A673 (cell line): Measurements from ENCODE around the gene ACACA. TPM values are rescaled to one million over a fixed set of nuclear protein-coding genes. Genes with fewer than 3 reads are reported as not detected.
"Not testable (repeated sequence)": the region's sequence is repeated elsewhere in the genome, so short reads cannot be mapped to it uniquely, and the experiment has no call there.

Experiments
- BruUV-seq: library from RNA; stranded (reverse); fragments of 400-500 nt; replicated peaks from 2 replicates; lab custom pipeline; 2021; lab: Mats Ljungman, UMichigan
- CTCF ChIA-PET: fragments of 300-600 bp; sonication (Branson Sonifier 250); formaldehyde crosslinking; loops from one replicate; lab custom pipeline; 2022; ENCODE audit warnings: antibody characterized with exemption; lab: Charles Lee
- POLR2A ChIA-PET: fragments of 300-600 bp; sonication (Branson Sonifier 250); formaldehyde crosslinking; loops from one replicate; lab custom pipeline; 2022; ENCODE audit warnings: antibody characterized with exemption; ENCODE audit not compliant: low non-redundant PET; lab: Charles Lee
- DNase-seq: peaks from one replicate; pipeline ENCODE4 v3.0.0-alpha.2; 2015; ENCODE audit warnings: low spot score
- H3K27ac ChIP-seq: fragments of 200-600 bp; sonication (generic); 2 replicates; pipeline ENCODE4 v1.5.1; 2016; ENCODE audit warnings: mixed run types, low read depth, mild to moderate bottlenecking, mixed read lengths, antibody characterized with exemption, low read length; ENCODE audit not compliant: poor library complexity, severe bottlenecking
- H3K27me3 ChIP-seq: fragments of 200-600 bp; sonication (generic); replicated peaks from 2 replicates; pipeline ENCODE4 v1.6.1; 2017; ENCODE audit warnings: mixed run types, low read depth, mild to moderate bottlenecking, mixed read lengths, antibody characterized with exemption, low read length; ENCODE audit not compliant: insufficient read depth, poor library complexity
- H3K36me3 ChIP-seq: fragments of 200-600 bp; sonication (generic); 2 replicates; pipeline ENCODE4 v1.6.1; 2016; ENCODE audit warnings: mixed run types, mild to moderate bottlenecking, mixed read lengths, antibody characterized with exemption, low read length; ENCODE audit not compliant: insufficient read depth, poor library complexity, severe bottlenecking
- H3K4me1 ChIP-seq: fragments of 200-600 bp; sonication (generic); 2 replicates; pipeline ENCODE4 v1.6.1; 2017; ENCODE audit warnings: mixed run types, mild to moderate bottlenecking, mixed read lengths, antibody characterized with exemption, low read length; ENCODE audit not compliant: insufficient read depth, poor library complexity, severe bottlenecking
- H3K4me3 ChIP-seq: fragments of 200-600 bp; sonication (generic); 2 replicates; pipeline ENCODE4 v1.5.1; 2016; ENCODE audit warnings: low read depth, mixed run types, mild to moderate bottlenecking, mixed read lengths, low read length; ENCODE audit not compliant: poor library complexity, severe bottlenecking
- H3K9me3 ChIP-seq: fragments of 200-600 bp; sonication (generic); 2 replicates; pipeline ENCODE4 v1.6.1; 2016; ENCODE audit warnings: mixed run types, low read depth, mild to moderate bottlenecking, mixed read lengths, antibody characterized with exemption, low read length; ENCODE audit not compliant: poor library complexity, severe bottlenecking
- CTCF ChIP-seq: fragments of 300-800, 200-600 bp; sonication (generic); conservative IDR thresholded peaks from 2 replicates; pipeline ENCODE4 v1.5.1; 2017; ENCODE audit warnings: low read depth, mild to moderate bottlenecking, antibody characterized with exemption, low read length, moderate library complexity, mixed read lengths
- EZH2 ChIP-seq: fragments of 200-600 bp; sonication (generic); IDR thresholded peaks from 2 replicates; pipeline ENCODE4 v1.6.1; 2017; ENCODE audit warnings: borderline replicate concordance, low read depth, mild to moderate bottlenecking, mixed read lengths, antibody characterized with exemption, low read length; ENCODE audit not compliant: poor library complexity, severe bottlenecking
- intact Hi-C: fragments of 100-400 bp; cut with micrococcal nuclease; formaldehyde crosslinking; loops from one replicate; pipeline ENCODE4 v1.10.0; 2022; ENCODE audit not compliant: unreplicated experiment
- total RNA-seq: library from RNA; stranded (reverse); gene quantifications from 2 replicates; pipeline ENCODE4 v1.2.3, GENCODE V29; 2021

Gene ACACA
- total RNA-seq, 1 experiment from 2014 or later, result 68.3 TPM

DNA sequence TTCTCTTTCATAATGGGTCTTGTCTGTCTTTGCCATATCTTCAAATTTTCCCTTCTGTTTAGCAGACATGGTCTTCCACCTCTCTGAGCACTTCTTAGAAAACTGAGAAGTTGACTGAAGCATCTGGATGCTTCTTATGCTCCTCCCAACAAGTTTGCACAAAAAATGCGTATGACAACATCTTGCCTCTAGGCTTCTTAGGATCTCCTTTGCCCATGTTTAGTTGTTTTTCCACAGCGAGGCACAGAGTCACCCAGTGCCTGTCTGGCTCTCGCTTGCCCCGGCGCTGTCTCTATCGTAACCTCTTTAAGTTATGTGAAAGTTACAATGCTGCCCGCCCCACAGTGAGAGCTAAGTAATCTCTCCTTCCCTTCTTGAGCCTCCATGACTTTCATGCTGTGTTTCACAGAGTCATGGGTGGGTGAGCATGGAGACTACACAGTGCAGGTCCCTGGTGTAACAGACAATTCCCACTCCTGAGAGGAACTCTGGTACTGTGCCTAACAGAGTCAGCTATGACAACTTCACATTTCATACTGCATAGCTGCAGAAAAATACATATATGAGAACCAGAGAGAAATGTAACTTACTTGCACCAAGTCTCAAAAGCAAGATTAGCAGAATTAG, 262.4 kb downstream of the ACACA start:
- Histone ChIP-seq H3K4me1 (no peaks in the 10 kb centered on the region), H3K4me3 (no peak overlapping the region), H3K36me3 (no peaks in the 10 kb centered on the region), H3K9me3 (no peaks in the 10 kb centered on the region), H3K27me3 (no peaks in the 10 kb centered on the region), H3K27ac (no peak overlapping the region)
- CTCF ChIA-PET, result no interaction called here
- intact Hi-C loops, result no loop called here
- BruUV-seq, result no TSS peak
- POLR2A ChIA-PET, result no interaction called here
- no peak for TF ChIP-seq EZH2
- no peak for DNase-seq

- H3K4me1 ChIP-seq, CTCF ChIA-PET, DNase-seq, H3K36me3 ChIP-seq, BruUV-seq, POLR2A ChIA-PET, H3K27ac ChIP-seq, H3K4me3 ChIP-seq, intact Hi-C loops, H3K9me3 ChIP-seq, H3K27me3 ChIP-seq: not testable (repeated sequence)
These were observed 263.1 kb downstream of the ACACA start for GRCh38 chr17:37143558-37143957.

DNA sequence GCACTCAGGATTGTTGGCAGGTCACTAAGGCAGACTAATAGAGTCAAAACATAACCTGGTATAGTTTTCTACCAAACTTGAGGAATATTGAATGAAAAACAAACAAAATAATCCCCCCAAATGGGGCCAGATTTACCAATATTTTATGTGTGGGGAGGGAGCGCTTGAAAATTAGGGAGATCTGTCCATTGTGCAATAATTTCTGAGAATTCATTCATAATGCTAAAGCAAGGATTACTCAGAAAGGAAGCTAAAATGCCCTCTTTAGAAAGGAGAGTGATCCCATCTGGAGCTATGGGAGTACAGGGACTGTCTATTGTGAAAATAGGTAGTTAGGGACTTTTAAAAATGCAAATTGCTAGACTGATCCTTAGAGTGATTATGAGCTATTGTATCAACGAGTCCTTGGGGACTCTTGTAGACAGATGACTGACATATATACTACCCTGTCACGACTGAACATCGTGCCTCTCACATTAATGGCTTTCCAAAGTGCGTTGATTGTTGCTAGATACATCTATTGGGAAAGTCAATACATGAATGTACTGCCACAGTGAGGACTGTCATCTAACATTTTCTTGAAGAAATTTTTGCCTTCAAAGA, 264.2 kb downstream of the ACACA start:
- Histone ChIP-seq H3K36me3 (no peaks in the 10 kb centered on the region), H3K27me3 (no peaks in the 10 kb centered on the region), H3K4me1 (no peaks in the 10 kb centered on the region), H3K4me3 (no peak overlapping the region), H3K27ac (no peak overlapping the region), H3K9me3 (no peaks in the 10 kb centered on the region)
- no peak for TF ChIP-seq EZH2
- TF ChIP-seq CTCF, result no peak
- DNase-seq, result peak; percentile 4
- ChIA-PET POLR2A (no interaction called here), CTCF (no interaction called here)
- intact Hi-C loops, result no loop called here
- BruUV-seq, result no TSS peak

- Histone ChIP-seq H3K27me3 (no peaks in the 10 kb centered on the region), H3K36me3 (no peaks in the 10 kb centered on the region), H3K4me1 (no peaks in the 10 kb centered on the region), H3K4me3 (no peak overlapping the region), H3K9me3 (no peaks in the 10 kb centered on the region), H3K27ac (no peak overlapping the region)
- intact Hi-C loops, result no loop called here
- POLR2A ChIA-PET, result interaction anchor here (0.6 kb wide), 1 partner anchor 137 kb away, joined by 3 read pairs; no protein-coding TSS in a partner anchor
- TF ChIP-seq CTCF (no peak), EZH2 (no peak)
- CTCF ChIA-PET, result no interaction called here
- no peak for DNase-seq
- no TSS peak for BruUV-seq
These were observed 268.0 kb downstream of the ACACA start for GRCh38 chr17:37138571-37139120.
